ENCODE results near the gene MVB12B. TPM values are rescaled to one million over a fixed set of nuclear protein-coding genes. Genes with fewer than 3 reads are reported as not detected.
"Not testable (repeated sequence)": the region's sequence is repeated elsewhere in the genome, so short reads cannot be mapped to it uniquely, and the experiment has no call there.

MVB12B gene, protein sequence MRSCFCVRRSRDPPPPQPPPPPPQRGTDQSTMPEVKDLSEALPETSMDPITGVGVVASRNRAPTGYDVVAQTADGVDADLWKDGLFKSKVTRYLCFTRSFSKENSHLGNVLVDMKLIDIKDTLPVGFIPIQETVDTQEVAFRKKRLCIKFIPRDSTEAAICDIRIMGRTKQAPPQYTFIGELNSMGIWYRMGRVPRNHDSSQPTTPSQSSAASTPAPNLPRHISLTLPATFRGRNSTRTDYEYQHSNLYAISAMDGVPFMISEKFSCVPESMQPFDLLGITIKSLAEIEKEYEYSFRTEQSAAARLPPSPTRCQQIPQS
- total RNA-seq (ENCODE audit: insufficient read depth, low replicate concordance), result 6.7 TPM

DNA sequence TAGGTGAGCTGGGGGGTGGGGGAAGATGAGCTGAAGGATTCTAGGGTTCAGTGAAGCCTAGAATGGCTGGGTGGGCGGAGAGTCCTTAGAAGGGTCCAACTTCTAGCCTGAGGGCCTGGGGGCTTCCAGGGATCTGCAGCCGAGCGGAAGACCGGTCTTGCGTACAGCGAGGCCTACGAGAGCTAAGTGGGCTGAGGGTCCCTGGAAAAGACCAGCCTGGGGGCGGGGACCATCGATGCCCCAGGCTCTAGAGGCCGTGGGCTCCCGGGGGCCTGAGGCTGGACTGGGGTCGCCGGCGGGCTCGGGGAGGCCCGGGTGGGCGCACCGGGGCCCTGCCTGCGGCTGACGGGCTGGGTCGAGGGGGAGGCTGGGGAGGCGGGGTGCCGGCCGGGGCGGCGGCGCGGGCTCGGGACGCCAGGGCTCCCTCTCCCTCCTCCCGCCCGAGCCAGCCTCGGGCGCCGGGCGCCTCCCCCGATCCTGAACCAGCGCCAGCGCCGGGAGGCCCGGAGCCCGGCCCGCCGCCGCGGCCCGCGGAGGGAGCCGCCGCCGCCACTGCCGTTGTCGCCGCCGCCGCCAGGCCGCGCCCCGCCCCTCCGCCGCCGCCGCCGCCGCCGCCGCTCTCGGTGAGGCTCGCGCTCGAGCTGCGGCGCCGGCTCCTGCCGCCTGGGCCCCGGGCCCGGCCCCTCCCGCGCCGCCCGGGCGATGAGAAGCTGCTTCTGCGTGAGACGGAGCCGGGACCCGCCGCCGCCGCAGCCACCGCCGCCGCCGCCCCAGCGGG is at the start of gene MVB12B:
Gene MVB12B (plus strand): TSS at position 602 of the 778 bp plus-strand sequence. CDS start 101 bp downstream, at position 703.
- peak; percentile 32 for DNase-seq (ENCODE audit: low spot score)

DNA sequence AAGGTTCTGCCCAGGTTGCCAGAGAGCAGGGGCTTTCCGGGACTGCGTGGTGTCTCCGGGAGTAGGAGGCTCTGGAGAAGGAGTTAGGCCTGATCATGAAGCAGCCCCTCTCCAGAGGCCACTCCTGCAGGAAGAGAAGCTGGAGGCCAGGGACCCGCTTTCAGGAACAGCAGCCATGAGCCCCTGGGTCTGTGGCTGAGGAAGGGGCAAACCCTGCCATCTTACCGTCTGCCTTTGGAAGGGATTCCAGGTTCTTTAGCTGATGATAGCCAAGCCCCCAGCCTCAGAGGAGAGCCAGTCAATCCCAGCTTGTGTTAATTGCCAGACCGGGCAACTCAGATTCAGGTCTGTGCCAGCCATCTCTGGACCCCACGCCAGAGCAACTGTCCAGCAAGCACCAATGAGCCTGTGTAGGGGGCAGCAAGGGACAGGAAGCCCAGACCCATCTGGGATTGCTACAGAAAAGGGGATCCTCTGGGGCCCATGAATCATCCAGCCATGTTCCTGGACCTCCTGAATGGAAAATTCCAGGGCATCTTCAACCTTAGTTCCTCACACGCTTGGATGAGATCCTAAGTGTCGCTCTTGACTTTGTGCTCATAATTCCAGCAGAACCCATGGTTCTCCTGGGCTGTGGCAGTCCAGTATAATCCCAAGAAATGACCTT is 42.7 kb upstream of the MVB12B start:
- no peak for DNase-seq (ENCODE audit: low spot score)

- DNase-seq (ENCODE audit: low spot score), result not testable (repeated sequence)
These were observed 41.0 kb upstream of the MVB12B start for GRCh38 chr9:126285652-126286051.

GRCh38 chr9:126287166-126287866 is 39.3 kb upstream of the MVB12B start:
- no peak for DNase-seq (ENCODE audit: low spot score)

- no peak for DNase-seq (ENCODE audit: low spot score)
These were observed 35.8 kb upstream of the MVB12B start for GRCh38 chr9:126290871-126291270.

DNA sequence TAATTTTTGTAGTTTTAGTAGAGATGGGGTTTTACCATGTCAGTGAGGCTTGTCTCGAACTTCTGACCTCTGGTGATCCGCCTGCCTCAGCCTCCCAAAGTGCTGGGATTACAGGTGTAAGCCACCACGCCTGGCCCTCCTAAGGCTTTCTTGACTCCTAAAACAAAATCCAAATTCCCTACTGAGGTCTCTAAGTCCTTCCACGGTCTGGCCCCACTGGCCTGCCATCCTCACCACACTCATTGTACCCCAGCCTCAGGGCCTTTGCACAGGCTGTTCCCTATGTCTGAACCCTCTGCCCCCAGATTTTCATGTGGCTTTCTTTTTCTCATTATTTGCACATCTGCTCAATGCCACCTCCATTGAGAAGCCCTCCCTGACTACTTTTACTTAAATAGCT is 34.7 kb upstream of the MVB12B start:
- DNase-seq (ENCODE audit: low spot score), result no peak

DNA sequence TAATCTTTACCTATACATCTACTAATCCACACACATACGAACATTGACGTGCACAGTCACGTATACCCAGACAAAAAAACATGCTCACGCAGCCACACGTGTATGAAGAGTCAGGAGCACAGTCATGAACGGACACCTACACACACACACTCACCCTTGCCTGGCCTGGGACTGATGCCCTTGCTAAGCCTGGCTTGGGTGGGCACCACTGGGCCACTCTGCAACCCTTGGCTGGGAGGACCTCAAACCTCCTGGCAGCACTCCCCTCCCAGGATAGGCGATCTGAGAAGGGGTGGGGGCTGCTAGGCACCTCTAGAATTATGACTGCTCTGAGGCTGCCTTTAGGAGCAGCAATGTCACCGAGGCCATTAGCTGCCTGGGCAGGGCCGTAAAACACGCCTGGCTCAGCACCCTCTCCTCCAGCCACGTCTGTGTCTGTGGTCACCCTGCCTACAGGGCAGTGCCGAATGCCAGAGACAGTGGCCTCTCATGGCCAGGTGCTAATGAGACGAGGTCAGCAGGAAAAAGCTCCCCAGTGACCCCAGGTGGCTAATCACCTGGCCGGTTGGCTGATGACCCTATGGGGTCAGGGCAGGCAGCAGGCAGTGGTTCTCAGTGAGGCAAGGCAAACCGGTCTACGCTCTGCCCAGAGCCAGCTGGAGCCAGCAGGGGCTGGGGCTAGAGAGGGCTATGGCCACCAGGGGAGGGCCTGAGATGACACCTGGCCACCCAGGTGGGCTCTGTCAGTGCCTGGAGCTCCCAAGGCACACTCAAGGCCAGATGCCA is 33.7 kb upstream of the MVB12B start:
- DNase-seq (ENCODE audit: low spot score), result no peak

DNA sequence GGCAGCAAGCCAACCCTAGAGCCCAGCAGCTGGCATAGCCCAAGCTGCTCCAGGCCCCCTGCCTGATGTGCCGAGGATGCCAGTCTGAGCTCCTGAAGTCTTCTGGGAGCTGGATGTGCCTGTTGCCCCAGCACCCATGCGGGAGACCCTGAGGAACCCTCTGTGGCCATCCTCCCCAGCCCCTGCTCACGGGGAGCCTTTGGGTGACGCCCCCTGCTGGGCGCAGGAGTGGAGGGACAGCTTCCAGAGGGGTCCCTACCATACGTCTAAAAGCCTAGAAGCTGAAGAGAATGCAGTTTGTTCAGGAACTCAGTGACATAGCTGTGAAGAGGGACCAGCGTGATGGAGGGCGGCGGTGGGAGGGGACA is 33.1 kb upstream of the MVB12B start:
- no peak for DNase-seq (ENCODE audit: low spot score)

- no peak for DNase-seq (ENCODE audit: low spot score)
These were observed 32.1 kb upstream of the MVB12B start for GRCh38 chr9:126294331-126295081.

DNA sequence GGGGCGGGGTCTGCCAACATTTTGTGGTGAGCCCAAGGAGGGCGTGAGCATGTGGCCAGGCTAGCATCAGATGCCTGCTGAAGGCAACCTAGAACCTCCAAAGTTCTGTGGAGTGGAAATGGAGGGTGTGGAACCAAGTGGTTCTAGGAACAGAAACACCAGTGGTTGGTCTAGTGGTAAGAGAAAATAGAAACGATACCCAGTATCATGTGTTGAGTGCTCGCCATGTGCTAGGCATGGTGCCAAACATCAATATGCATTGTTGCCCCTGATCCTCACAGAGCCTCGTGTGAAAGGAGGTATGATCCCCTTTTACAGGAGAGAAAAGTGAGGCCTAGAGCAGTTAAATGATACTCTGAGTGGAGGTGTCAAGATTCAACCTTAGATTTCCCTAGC is 31.5 kb upstream of the MVB12B start:
- no peak for DNase-seq (ENCODE audit: low spot score)

- DNase-seq (ENCODE audit: low spot score), result no peak
These were observed 31.1 kb upstream of the MVB12B start for GRCh38 chr9:126295516-126295915.

DNA sequence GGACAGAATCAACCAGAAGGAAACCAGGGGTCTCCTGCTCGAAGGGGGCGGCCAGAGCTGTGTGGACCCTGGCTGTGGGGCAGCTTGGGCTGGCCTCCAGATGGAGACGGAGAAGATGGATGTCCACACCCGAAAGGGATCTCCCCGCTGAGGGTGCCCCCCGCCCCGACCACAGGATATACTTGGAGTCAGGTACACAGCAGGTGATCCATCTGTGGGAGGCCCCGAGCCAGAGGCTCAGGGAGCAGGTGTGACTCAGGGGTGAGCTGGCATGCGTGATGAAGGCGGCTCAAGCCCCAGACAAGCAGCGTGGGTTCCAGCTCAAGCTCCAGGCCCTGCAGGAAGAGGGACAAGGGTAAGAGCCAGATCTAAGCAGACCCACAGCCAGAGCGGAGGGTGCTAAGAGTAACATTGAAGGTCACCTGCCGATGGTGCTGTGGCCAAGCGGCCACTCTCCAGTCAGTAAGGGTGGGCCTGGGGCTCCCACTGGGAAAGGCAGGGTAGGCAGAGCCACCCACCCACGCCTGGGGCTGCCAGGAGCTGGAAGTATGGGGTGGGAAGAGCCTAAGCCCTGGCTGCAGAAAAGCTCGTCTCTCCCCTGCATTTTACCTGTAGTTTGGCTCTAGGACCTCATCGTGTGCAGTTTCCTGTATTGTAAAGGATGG is 30.6 kb upstream of the MVB12B start:
- no peak for DNase-seq (ENCODE audit: low spot score)

DNA sequence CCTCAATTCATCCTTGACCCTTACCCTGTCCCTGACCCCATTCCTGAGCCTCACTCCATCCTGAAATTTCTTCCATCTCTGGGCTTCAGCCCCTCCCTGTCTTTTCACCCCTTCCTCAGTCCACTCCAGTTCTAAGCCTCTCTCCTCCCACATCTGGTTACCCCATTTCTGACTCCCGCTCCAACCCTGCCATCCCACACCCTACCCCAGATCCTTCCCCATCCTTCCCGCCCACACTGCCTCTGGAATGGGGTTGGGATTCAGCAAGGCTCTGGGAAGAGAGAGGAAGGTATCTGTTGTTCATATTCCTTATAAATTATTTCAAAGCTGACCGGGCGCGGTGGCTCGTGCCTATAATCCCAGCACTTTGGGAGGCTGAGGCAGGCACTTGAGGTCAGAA is 29.9 kb upstream of the MVB12B start:
- DNase-seq (ENCODE audit: low spot score), result no peak

DNA sequence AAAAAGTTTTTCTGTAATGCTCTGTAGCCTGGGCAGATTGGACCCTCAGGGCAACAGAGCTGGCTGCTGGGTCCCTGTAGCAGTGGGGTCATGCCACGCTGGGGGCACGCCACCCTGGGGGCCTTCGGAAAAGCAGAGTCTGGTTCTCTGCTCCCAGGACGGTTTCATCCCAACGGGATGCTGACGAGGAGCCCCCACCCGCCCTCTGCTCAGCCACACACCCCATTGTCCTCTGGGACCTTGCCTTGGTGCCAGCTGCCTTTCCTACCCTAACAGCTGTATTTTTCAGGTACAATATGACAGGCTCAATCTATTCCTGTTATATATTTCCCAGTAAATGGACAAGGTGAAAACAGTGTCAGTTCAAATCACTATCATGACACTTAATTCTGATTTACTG is 29.0 kb upstream of the MVB12B start:
- no peak for DNase-seq (ENCODE audit: low spot score)

DNA sequence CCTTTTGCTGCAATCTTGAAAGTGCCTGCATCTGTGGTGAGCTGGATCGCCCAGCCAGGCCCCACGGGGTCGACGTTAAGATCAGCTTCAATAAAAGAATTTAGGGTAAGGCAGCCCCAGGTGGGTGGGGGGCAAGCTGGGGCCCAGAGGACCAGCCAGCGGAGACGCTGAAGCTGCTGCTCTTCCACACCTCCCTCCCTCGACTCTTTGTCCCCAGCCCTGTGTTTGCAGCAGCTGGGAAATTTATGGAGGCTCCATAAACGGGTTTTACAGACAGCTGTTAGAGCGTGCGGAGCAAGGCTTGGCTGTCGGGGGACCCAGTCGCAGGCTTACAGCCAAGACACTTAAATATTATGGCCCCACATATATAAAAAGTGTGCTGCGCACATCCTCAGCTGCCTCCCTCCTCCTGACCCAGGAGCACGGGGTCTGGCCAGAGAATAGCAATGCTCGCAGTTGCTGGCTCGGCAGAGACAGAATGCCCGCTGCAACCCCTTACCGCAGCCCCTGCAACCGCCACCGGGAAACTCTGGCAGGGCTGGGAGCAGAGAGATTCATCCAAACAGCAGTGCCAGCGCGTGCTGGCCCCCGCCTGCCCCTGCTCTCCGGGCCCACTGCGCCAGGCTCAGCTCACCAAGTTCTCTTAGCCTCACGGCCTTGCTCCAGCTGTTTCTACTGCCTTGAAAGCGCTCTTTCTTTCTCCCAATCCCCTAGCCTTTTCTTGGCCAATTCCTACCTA is 28.4 kb upstream of the MVB12B start:
- peak; percentile 21 for DNase-seq (ENCODE audit: low spot score)

- no peak for DNase-seq (ENCODE audit: low spot score)
These were observed 26.8 kb upstream of the MVB12B start for GRCh38 chr9:126299706-126300276.

GRCh38 chr9:126301196-126301595 is 25.4 kb upstream of the MVB12B start:
- DNase-seq (ENCODE audit: low spot score), result no peak

- DNase-seq (ENCODE audit: low spot score), result peak; percentile 63
These were observed 24.5 kb upstream of the MVB12B start for GRCh38 chr9:126301985-126302603.
